HG02571 (cell line): Measurements from ENCODE around the gene PSG4.
"Not testable (repeated sequence)": the region's sequence is repeated elsewhere in the genome, so short reads cannot be mapped to it uniquely, and the experiment has no call there.

ENCODE experiments used
- ATAC-seq: cut with Tn5 transposase; IDR thresholded peaks from one replicate; pipeline ENCODE4 v1.9.1; 2021; ENCODE audit warnings: mild to moderate bottlenecking, moderate library complexity; ENCODE audit not compliant: unreplicated experiment

PSG4 gene

DNA sequence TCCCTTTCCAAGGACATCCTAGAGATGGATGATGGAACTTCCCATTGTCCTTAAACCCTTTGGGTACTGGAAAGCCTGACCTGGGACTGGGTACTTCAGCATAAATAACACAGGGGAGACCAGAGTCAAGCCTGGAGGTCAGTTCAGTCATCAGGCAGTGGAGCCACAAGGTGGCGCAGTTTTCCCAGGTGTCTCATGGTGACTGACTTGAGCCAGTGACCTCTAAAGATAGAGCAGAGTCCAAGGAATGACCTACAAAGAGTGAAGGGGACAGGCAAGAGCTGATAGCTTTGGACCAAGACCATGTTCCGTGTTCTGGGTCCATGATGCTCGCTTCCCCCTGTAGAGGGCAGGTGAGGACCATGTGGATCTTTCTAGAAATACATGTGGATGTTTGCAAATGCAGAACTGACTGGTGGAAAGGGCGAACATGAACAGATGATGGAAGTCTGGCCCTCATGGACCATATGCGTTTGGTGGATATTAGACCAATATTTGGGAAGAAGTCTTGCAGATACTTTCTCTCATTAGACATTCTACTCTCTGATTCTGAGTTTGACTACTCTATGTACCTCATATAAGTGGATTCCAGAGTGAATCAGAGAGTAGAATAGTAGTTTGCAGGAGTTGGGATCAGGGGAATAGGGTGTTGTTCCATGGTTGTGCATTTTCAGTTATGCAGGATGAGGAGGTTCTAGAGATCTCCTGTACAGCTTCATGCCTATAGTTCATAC is 6.6 kb downstream of the PSG4 start:
- not testable (repeated sequence) for ATAC-seq

DNA sequence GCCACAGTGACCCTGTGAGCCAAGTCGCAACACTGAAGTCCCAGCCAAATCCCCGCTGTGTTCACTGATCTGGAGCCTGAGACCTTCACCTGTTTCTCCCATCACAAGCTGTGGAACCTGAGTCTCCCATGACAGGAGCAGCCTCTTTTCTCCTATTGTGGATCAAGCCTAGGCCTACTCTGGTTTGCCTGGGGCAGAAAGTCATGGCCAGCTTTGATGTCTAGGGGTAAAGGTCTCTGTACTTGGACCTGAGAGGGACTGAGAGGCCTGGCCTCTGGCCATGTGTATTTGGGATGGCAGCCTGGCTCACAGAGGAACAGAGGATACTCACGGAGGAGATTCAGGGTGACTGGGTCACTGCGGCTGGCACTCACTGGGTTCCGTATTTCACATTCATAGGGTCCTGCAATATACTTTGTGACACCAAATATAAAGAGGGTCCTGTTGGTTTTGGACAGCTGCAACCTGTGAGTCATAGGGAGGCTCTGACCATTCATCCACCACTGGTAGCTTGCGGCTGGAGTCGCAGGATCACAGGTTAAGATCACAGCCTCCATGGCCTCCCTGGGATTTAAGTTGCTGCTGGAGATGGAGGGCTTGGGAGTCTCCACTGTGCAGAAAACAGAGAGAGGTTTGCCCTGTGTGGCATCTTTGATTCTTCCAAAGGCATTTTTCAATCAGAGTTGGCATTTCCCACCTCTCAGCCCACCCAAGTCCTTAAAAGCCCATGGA is 7.6 kb downstream of the PSG4 start:
- ATAC-seq: not testable (repeated sequence)

DNA sequence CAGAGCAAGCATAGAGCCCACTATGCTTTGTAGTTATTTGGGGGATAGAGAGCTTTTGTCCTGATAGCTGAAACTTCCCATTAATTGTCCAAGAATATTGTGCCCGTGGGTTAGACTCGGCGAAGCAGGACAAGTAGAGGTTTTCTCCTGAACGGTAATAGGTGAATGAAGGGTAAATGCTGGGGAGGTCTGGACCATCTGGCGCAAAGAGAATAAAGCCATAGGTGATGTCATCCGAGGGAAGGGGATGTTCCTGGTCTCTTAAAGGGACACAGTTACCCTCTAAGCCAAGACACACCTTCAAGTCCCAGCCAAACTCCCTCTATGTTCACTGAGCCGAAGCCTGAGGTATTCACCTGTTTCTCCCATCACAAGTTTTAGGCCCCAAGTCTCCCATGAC is 11.0 kb downstream of the PSG4 start:
- ATAC-seq: not testable (repeated sequence)

- ATAC-seq: not testable (repeated sequence)
Measured at GRCh38 chr19:43192381-43193155, 12.9 kb downstream of the PSG4 start.

GRCh38 chr19:43188092-43188491 is 17.3 kb downstream of the PSG4 start:
- not testable (repeated sequence) for ATAC-seq

DNA sequence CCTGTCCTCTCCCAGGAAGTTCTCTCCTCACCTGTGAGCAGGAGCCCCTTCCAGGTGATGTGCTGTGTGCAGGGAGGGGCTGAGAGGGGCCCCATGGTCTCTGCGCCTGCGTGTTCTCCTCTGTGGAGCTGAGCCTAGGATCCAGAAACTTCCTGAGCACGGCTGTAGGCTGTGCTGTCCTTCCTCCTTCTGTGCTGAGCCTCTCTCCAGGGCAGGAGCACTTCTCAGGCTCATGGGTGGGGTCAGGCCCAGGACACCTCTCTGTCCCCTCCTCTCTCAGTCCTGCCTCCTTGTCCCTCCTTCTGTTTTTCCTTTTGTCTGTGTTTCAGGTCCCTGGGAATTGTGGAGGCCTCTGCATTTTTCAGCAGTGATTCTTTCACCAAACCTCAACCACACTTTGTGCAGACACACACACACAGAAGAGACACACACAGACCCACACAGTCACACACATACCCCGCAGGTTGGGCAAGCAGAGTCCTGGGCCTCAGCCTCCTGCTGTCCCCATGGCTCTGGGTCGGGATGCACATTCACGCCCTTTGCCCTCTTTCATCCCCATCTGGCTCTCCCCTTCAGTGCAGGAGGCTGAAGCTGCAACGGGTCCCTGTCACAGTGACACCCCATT is 19.0 kb downstream of the PSG4 start, which contains the start of gene PSG5:
Gene PSG5 (minus strand): TSS at position 226 of the 625 bp plus-strand sequence. CDS start 131 bp downstream, at position 95.
- ATAC-seq: not testable (repeated sequence)

GRCh38 chr19:43181869-43182771 is 23.3 kb downstream of the PSG4 start:
- not testable (repeated sequence) for ATAC-seq

DNA sequence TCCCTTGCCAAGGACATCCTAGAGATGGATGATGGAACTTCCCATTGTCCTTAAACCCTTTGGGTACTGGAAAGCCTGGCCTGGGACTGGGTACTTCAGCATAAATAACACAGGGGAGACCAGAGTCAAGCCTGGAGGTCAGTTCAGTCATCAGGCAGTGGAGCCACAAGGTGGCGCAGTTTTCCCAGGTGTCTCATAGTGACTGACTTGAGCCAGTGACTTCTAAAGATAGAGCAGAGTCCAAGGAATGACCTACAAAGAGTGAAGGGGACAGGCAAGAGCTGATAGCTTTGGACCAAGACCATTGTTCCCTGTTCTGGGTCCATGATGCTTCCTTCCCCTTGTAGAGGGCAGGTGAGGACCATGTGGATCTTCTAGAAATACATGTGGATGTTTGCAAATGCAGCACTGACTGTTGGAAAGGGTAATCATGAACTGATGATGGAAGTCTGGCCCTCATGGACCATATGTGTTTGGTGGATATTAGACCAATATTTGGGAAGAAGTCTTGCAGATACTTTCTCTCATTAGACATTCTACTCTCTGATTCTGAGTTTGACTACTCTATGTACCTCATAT is 25.8 kb downstream of the PSG4 start:
- ATAC-seq: not testable (repeated sequence)

DNA sequence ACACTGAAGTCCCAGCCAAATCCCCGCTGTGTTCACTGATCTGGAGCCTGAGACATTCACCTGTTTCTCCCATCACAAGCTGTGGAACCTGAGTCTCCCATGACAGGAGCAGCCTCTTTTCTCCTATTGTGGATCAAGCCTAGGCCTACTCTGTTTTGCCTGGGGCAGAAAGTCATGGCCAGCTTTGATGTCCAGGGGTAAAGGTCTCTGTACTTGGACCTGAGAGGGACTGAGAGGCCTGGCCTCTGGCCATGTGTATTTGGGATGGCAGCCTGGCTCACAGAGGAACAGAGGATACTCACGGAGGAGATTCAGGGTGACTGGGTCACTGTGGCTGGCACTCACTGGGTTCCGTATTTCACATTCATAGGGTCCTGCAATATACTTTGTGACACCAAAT is 26.9 kb downstream of the PSG4 start:
- not testable (repeated sequence) for ATAC-seq

DNA sequence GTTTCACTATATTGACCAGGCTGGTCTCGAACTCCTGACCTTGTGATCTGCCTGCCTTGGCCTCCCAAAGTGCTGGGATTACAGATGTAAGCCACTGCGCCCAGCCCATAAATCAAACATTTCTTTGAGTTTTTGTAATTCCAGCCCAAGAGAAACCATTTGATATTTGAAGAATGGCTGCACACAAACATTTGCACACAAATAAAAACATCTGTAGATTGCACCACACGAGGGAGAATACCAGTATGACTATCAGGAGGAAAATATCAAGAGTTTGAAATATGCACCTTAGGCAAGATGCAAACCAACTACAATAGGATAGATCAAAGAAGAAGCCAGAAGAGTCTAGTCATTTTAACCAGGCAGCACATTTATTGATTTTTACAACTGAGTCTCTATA is 39.5 kb downstream of the PSG4 start:
- not testable (repeated sequence) for ATAC-seq

DNA sequence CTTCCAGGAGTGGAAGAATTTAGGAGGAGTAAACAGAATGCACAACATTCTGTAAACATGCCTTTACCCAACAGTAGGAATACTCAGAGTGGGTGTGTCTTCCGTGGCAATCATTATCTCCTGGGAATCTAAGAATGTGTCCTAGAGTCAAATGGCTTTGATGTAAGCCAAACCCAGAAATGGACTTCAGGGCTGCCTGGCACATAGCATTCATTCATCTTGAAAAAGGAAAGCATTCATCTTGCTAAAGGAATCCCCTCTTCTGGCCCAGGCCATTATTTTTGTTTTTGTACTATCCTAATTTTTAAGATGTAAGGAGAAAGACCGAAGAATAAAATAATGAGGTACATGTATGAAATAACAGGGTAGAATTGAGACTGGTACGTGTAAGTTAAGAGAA is 42.3 kb downstream of the PSG4 start:
- not testable (repeated sequence) for ATAC-seq

DNA sequence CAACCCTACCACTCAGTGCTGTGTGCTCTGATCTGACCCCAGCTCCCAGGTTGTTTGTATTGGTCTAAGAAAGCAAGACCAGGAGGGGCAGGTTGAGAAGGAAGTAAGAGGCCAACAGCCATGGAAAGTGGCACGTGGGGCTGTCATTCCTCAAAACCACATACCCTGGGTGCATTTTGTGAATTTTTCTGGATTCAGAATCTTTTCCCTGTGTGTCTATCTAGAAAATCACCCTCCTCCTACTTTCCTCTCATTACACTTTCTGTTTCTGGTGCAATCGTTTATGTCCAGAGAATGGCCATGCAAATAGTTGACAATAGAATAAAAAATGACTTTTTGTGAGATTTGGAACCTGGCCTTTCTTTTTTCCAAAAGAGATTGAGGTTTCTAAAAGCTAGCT is 43.2 kb downstream of the PSG4 start:
- not testable (repeated sequence) for ATAC-seq

DNA sequence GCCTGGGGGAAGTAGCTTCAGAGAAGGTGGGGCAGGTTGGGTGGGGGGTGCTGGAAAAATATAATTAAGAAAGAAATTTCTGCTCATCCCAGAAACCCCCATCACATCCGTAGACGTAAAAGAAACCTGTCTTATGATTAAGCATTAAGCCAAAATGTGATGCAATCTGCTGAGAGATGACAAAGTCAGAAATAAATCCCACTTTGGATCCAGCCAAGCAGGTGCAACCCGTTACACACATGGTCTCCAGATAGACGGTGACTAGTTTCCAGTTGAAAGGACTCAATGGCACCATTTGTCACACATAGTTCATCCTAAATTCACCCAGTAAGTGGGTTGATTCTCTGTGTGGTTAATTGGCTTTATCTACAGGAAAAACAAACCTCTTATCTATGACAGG is 53.2 kb downstream of the PSG4 start:
- no peak for ATAC-seq

- not testable (repeated sequence) for ATAC-seq
Measured at GRCh38 chr19:43149788-43150187, 55.6 kb downstream of the PSG4 start.

GRCh38 chr19:43148233-43148632 is 57.2 kb downstream of the PSG4 start:
- ATAC-seq: no peak
